Ovary (tissue), 9 donors: Measurements from ENCODE around the gene MAGI1. TPM values are rescaled to one million over a fixed set of nuclear protein-coding genes. Genes with fewer than 3 reads are reported as not detected.
A peak's percentile ranks its signal among the peaks of the same experiment; 100 is the strongest.
"Not testable (repeated sequence)": the region's sequence is repeated elsewhere in the genome, so short reads cannot be mapped to it uniquely, and the experiment has no call there.

Experiments used
- DNase-seq, 5 donors: peaks; one replicate each; pipeline ENCODE4 v3.0.0-alpha.2; 2019 to 2020
- H3K27ac ChIP-seq, 2 donors: fragments of 200-600 bp; one replicate each; pipeline versions ENCODE4 v1.5.1 to v1.8.0; 2019 to 2022
- H3K27me3 ChIP-seq: fragments of 200-600 bp; one replicate; pipeline ENCODE4 v1.8.0; 2022
- H3K36me3 ChIP-seq: fragments of 200-600 bp; sonication (generic); one replicate; pipeline ENCODE4 v1.5.1; 2019
- H3K4me1 ChIP-seq: one replicate; pipeline ENCODE4 v1.8.1; 2013; ENCODE audit warnings: mild to moderate bottlenecking, moderate library complexity; ENCODE audit not compliant: insufficient read depth
- H3K4me3 ChIP-seq: fragments of 200-600 bp; sonication (generic); one replicate; pipeline ENCODE4 v1.5.1; 2017
- H3K9me3 ChIP-seq, 2 donors: fragments of 200-600 bp in 1 of 2; sonication (generic) in 1 of 2; one replicate each; pipeline versions ENCODE4 v1.5.1 to v1.8.1; 2013 to 2019; ENCODE audit warnings: mild to moderate bottlenecking in 1 of 2, moderate library complexity in 1 of 2
- CTCF ChIP-seq, 3 donors: fragments of 450-650 bp in 2 of 3; fragments of 200-600 bp in 1 of 3; IDR thresholded peaks; one replicate each; pipeline versions ENCODE4 v1.5.1 to v1.8.0; 2016 to 2022; ENCODE audit warnings: antibody characterized with exemption in 3 of 3, mild to moderate bottlenecking in 1 of 3
- EP300 ChIP-seq: sonication (generic); formaldehyde crosslinking; IDR thresholded peaks from one replicate; pipeline ENCODE4 v1.6.1; 2017; ENCODE audit warnings: antibody characterized with exemption
- POLR2A ChIP-seq: fragments of 450-650 bp; IDR thresholded peaks from one replicate; pipeline ENCODE4 v1.6.1; 2017; ENCODE audit warnings: antibody characterized with exemption, mild to moderate bottlenecking, moderate library complexity
- WGBS, 3 donors: extraction: QIAGEN DNeasy Blood & Tissue Kit in 1 of 3; methylation state at CpG; one replicate each; pipeline versions ENCODE4 v1.1.5 to v1.1.7; 2013 to 2017; 5-methylcytosine and 5-hydroxymethylcytosine counted together
- intact Hi-C, 4 donors: fragments of 100-400 bp; cut with DNase I; formaldehyde crosslinking; loops; one replicate each; pipeline versions ENCODE4 v1.11.0 to v1.15.1; 2022 to 2023
- polyA plus RNA-seq, 2 donors: library from polyadenylated mRNA; stranded (reverse); fragments of 200-250 nt in 1 of 2; fragments of 350-450 nt in 1 of 2; fragmentation: Illumina TruSeq in 1 of 2; extraction: RNeasy Lipid Tissue Mini Kit (QIAGEN cat#74804) in 1 of 2; gene quantifications; one replicate each; pipeline ENCODE4 v1.2.3, GENCODE V29; 2013 to 2014
- total RNA-seq, 7 donors: library from RNA; depleted of rRNA in 2 of 7; stranded (reverse); fragments of >200 nt in 2 of 7; fragmentation: NEBNext Ultra II Directional in 3 of 7; extraction: Animal tissue kit (Norgen Biotek cat#: 25700) in 3 of 7; gene quantifications; one replicate each; pipeline versions ENCODE4 v1.1.0 to v1.2.4, GENCODE V29; 2016 to 2023
- donor health status: DM: no; HTN: no; CAD: no; lungs with moderate emphysema.
- donor health status: DM: no; HTN: no; CAD: no.
- donor health status: Bipolar disorder and iron deficiency.
- donor health status: DM: yes; HTN: yes; CAD: no.
- donor health status: DM: no; HTN: no; CAD: no.
- donor health status: DM: yes; HTN: yes; CAD: no.

Gene MAGI1
- total and polyA plus RNA-seq, 9 donors: 5.5 to 35.7 (median 8.7) TPM

- intact Hi-C loops: no loop called here
- no peak for TF ChIP-seq POLR2A
- no peak for TF ChIP-seq CTCF (IDR thresholded peaks at IDR 0.05)
- TF ChIP-seq EP300: no peak
- peak in 2 of 5 donors; percentile 20 to 31 for DNase-seq
Observed at GRCh38 chr3:65548848-65549625, 489.7 kb downstream of the MAGI1 start.

GRCh38 chr3:65545429-65545828, 493.3 kb downstream of the MAGI1 start:
- H3K4me1 ChIP-seq: peaks cover 8% of the 10 kb centered on the region
- no peak overlapping the region for H3K4me3 ChIP-seq
- intact Hi-C loops: no loop called here
- H3K36me3 ChIP-seq: no peaks in the 10 kb centered on the region
- WGBS, 3 donors: 85 to 95% (median 91%) methylated on average over 1 of the region's 1 CpG
- no peaks in the 10 kb centered on the region for H3K9me3 ChIP-seq
- no peaks in the 10 kb centered on the region for H3K27me3 ChIP-seq
- no peak overlapping the region for H3K27ac ChIP-seq
- DNase-seq: no peak
- TF ChIP-seq CTCF (IDR thresholded peaks at IDR 0.05) (no peak), EP300 (no peak), POLR2A (no peak)

More at GRCh38 chr3:65548848-65549625, 489.7 kb downstream of the MAGI1 start:
- Histone ChIP-seq H3K9me3 (no peaks in the 10 kb centered on the region), H3K27ac (no peak overlapping the region), H3K27me3 (no peaks in the 10 kb centered on the region), H3K4me3 (peak overlapping the region; percentile 45), H3K4me1 (peaks cover 8% of the 10 kb centered on the region), H3K36me3 (no peaks in the 10 kb centered on the region)
- WGBS, 3 donors: 1 to 4% (median 1%) methylated on average over 61 to 70 of the region's 71 CpGs

- intact Hi-C loops, H3K4me1 ChIP-seq, DNase-seq, H3K4me3 ChIP-seq, H3K27ac ChIP-seq, H3K27me3 ChIP-seq, H3K9me3 ChIP-seq, H3K36me3 ChIP-seq: not testable (repeated sequence)
- 91 to 96% (median 91%) methylated on average over 1 of the region's 1 CpG for WGBS, 3 donors
Observed at GRCh38 chr3:65543391-65543790, 495.3 kb downstream of the MAGI1 start.

- Histone ChIP-seq H3K36me3 (no peaks in the 10 kb centered on the region), H3K27me3 (no peaks in the 10 kb centered on the region), H3K9me3 (no peaks in the 10 kb centered on the region), H3K4me1 (no peaks in the 10 kb centered on the region), H3K27ac (no peak overlapping the region), H3K4me3 (no peak overlapping the region)
- 45 to 56% (median 54%) methylated on average over 1 of the region's 1 CpG for WGBS, 3 donors
- intact Hi-C loops: no loop called here
- DNase-seq: no peak
- TF ChIP-seq CTCF (IDR thresholded peaks at IDR 0.05) (no peak), EP300 (no peak), POLR2A (no peak)
Observed at GRCh38 chr3:65540666-65541065, 498.1 kb downstream of the MAGI1 start.

GRCh38 chr3:65539616-65540015, 499.1 kb downstream of the MAGI1 start:
- Histone ChIP-seq H3K4me1 (no peaks in the 10 kb centered on the region), H3K4me3 (no peak overlapping the region), H3K9me3 (no peaks in the 10 kb centered on the region), H3K27ac (no peak overlapping the region), H3K36me3 (no peaks in the 10 kb centered on the region), H3K27me3 (no peaks in the 10 kb centered on the region)
- 42 to 56% (median 48%) methylated on average over 1 of the region's 1 CpG for WGBS, 3 donors
- TF ChIP-seq CTCF (IDR thresholded peaks at IDR 0.05) (no peak), POLR2A (no peak), EP300 (no peak)
- intact Hi-C loops: no loop called here
- DNase-seq: no peak
